Ovary (tissue), 3 donors: Measurements from ENCODE around the gene PSG1.
"Not testable (repeated sequence)": the region's sequence is repeated elsewhere in the genome, so short reads cannot be mapped to it uniquely, and the experiment has no call there.

ENCODE experiments used
- EP300 ChIP-seq: sonication (generic); formaldehyde crosslinking; IDR thresholded peaks from one replicate; pipeline ENCODE4 v1.6.1; 2017; ENCODE audit warnings: antibody characterized with exemption
- POLR2A ChIP-seq: fragments of 450-650 bp; IDR thresholded peaks from one replicate; pipeline ENCODE4 v1.6.1; 2017; ENCODE audit warnings: antibody characterized with exemption, mild to moderate bottlenecking, moderate library complexity
- TF ChIP-seq, protein P1 (sequence below), 3 donors: fragments of 450-650 bp in 2 of 3; fragments of 200-600 bp in 1 of 3; IDR thresholded peaks; one replicate each; pipeline versions ENCODE4 v1.5.1 to v1.8.0; 2016 to 2022; ENCODE audit warnings: antibody characterized with exemption in 3 of 3, mild to moderate bottlenecking in 1 of 3
- donor health status: DM: no; HTN: no; CAD: no.

GRCh38 chr19:42874136-42874535 is 5.4 kb downstream of the PSG1 start:
- TF ChIP-seq, protein P1, sequence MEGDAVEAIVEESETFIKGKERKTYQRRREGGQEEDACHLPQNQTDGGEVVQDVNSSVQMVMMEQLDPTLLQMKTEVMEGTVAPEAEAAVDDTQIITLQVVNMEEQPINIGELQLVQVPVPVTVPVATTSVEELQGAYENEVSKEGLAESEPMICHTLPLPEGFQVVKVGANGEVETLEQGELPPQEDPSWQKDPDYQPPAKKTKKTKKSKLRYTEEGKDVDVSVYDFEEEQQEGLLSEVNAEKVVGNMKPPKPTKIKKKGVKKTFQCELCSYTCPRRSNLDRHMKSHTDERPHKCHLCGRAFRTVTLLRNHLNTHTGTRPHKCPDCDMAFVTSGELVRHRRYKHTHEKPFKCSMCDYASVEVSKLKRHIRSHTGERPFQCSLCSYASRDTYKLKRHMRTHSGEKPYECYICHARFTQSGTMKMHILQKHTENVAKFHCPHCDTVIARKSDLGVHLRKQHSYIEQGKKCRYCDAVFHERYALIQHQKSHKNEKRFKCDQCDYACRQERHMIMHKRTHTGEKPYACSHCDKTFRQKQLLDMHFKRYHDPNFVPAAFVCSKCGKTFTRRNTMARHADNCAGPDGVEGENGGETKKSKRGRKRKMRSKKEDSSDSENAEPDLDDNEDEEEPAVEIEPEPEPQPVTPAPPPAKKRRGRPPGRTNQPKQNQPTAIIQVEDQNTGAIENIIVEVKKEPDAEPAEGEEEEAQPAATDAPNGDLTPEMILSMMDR (IDR thresholded peaks at IDR 0.05), result not testable (repeated sequence)
- TF ChIP-seq EP300, POLR2A: not testable (repeated sequence)
